ENCODE data around the gene UMOD.
A peak's percentile ranks its signal among the peaks of the same experiment; 100 is the strongest.

Gene UMOD

GRCh38 chr16:20306401-20306800 lies 46.1 kb downstream of the UMOD start:
- TF ChIP-seq CTCF (IDR thresholded peaks at IDR 0.05; ENCODE audit: insufficient read depth, low read length, missing control alignments): no peak
- H3K4me3 ChIP-seq (ENCODE audit: low read depth, low read length): no peak overlapping the region
- no peak for DNase-seq (ENCODE audit: low read depth, low spot score)
- CTCF ChIA-PET: interaction anchor here (1.2 kb wide), 1 partner anchor 399 kb away, joined by 3 read pairs; no protein-coding TSS in a partner anchor
- POLR2A ChIA-PET: no interaction called here

- TF ChIP-seq CTCF (IDR thresholded peaks at IDR 0.05; ENCODE audit: insufficient read depth, low read length, missing control alignments): no peak
- CTCF ChIA-PET: interaction anchor here (0.7 to 1.2 kb wide), 2 partner anchors 394 to 396 kb away, joined by 3 to 5 read pairs; no protein-coding TSS in a partner anchor
- no peak overlapping the region for H3K4me3 ChIP-seq (ENCODE audit: low read depth, low read length)
- no peak for DNase-seq (ENCODE audit: low read depth, low spot score)
- POLR2A ChIA-PET: no interaction called here
These were observed 49.5 kb downstream of the UMOD start for GRCh38 chr16:20303012-20303411.

- POLR2A ChIA-PET: no interaction called here
- CTCF ChIA-PET: interaction anchor here (5.2 kb wide), 1 partner anchor 395 kb away, joined by 73 read pairs; no protein-coding TSS in a partner anchor
- DNase-seq (ENCODE audit: low read depth, low spot score): no peak
- TF ChIP-seq CTCF (IDR thresholded peaks at IDR 0.05; ENCODE audit: insufficient read depth, low read length, missing control alignments): no peak
- no peak overlapping the region for H3K4me3 ChIP-seq (ENCODE audit: low read depth, low read length)
These were observed 50.1 kb downstream of the UMOD start for GRCh38 chr16:20302389-20302788.

- DNase-seq (ENCODE audit: low read depth, low spot score): no peak
- TF ChIP-seq CTCF (IDR thresholded peaks at IDR 0.05; ENCODE audit: insufficient read depth, low read length, missing control alignments): no peak
- POLR2A ChIA-PET: no interaction called here
- CTCF ChIA-PET: interaction anchor here (5.2 kb wide), 1 partner anchor 394 kb away, joined by 73 read pairs; no protein-coding TSS in a partner anchor
- H3K4me3 ChIP-seq (ENCODE audit: low read depth, low read length): no peak overlapping the region
These were observed 50.7 kb downstream of the UMOD start for GRCh38 chr16:20301840-20302239.

- H3K4me3 ChIP-seq (ENCODE audit: low read depth, low read length): no peak overlapping the region
- no peak for DNase-seq (ENCODE audit: low read depth, low spot score)
- ChIA-PET CTCF (interaction anchor here (1.0 to 5.2 kb wide), 8 partner anchors 8 to 413 kb away, joined by 3 to 73 read pairs (median 4); no protein-coding TSS in a partner anchor), POLR2A (no interaction called here)
- TF ChIP-seq CTCF (IDR thresholded peaks at IDR 0.05; ENCODE audit: insufficient read depth, low read length, missing control alignments): peak; percentile 60
These were observed 52.0 kb downstream of the UMOD start for GRCh38 chr16:20300312-20301097.

GRCh38 chr16:20298452-20298851 lies 54.1 kb downstream of the UMOD start:
- no peak for TF ChIP-seq CTCF (IDR thresholded peaks at IDR 0.05; ENCODE audit: insufficient read depth, low read length, missing control alignments)
- CTCF ChIA-PET: interaction anchor here (5.2 kb wide), 1 partner anchor 391 kb away, joined by 73 read pairs; no protein-coding TSS in a partner anchor
- DNase-seq (ENCODE audit: low read depth, low spot score): no peak
- POLR2A ChIA-PET: no interaction called here
- H3K4me3 ChIP-seq (ENCODE audit: low read depth, low read length): no peak overlapping the region
